Motor neuron (in vitro differentiated cells): ENCODE measurements around the gene PARP14. TPM values are rescaled to one million over a fixed set of nuclear protein-coding genes. Genes with fewer than 3 reads are reported as not detected.
"Not testable (repeated sequence)": the region's sequence is repeated elsewhere in the genome, so short reads cannot be mapped to it uniquely, and the experiment has no call there.

Experiments
- ATAC-seq, 8 experiments: fragments of 200-7000 bp; cut with Tn5 transposase; replicated peaks in 6 of 8; 2 replicates each; pipeline ENCODE4 v1.8.0; 2021; ENCODE audit warnings: mild to moderate bottlenecking in 8 of 8, moderate library complexity in 8 of 8
- H3K27ac ChIP-seq, 2 donors: fragments of 250-450 bp; sonication (Bioruptor Pico); 2 replicates each; pipeline ENCODE4 v1.9.0; 2021; ENCODE audit warnings: antibody characterized with exemption in 2 of 2, mild to moderate bottlenecking in 2 of 2, moderate library complexity in 1 of 2
- H3K4me1 ChIP-seq, 2 donors: fragments of 250-450 bp; sonication (Bioruptor Pico); replicated peaks in 1 of 2; 2 replicates each; pipeline ENCODE4 v1.6.1; 2021; ENCODE audit warnings: antibody characterized with exemption in 2 of 2, mild to moderate bottlenecking in 2 of 2, moderate library complexity in 1 of 2
- H3K4me3 ChIP-seq, 5 donors: fragments of 250-450 bp; sonication (Bioruptor Pico); 2 replicates each; pipeline ENCODE4 v1.9.0; 2021; ENCODE audit warnings: antibody characterized with exemption in 5 of 5, mild to moderate bottlenecking in 5 of 5, moderate library complexity in 4 of 5
- WGBS, 10 experiments: fragments of 450-650 bp; shearing (Covaris generic); methylation state at CpG; one replicate each; pipeline ENCODE4 v1.0.0; 2022; 5-methylcytosine and 5-hydroxymethylcytosine counted together
- in situ Hi-C, 9 experiments: fragments of 400-800 bp; cut with MboI; loops; one replicate each; pipeline ENCODE4 v1.15.0; 2021; ENCODE audit warnings: low sequenced_read_pairs in 9 of 9, low pct_unique_long_range_greater_than_20kb in 2 of 9; ENCODE audit not compliant: unreplicated experiment in 9 of 9
- total RNA-seq, 8 experiments: library from RNA; unstranded; fragments of 300-600 nt; gene quantifications; 2 replicates each; pipeline versions ENCODE4 v1.2.3 to v1.2.4, GENCODE V29; 2022

PARP14 gene
- total RNA-seq, 8 experiments from 2014 or later = 0.49 to 75.3 (median 18.3) TPM

DNA sequence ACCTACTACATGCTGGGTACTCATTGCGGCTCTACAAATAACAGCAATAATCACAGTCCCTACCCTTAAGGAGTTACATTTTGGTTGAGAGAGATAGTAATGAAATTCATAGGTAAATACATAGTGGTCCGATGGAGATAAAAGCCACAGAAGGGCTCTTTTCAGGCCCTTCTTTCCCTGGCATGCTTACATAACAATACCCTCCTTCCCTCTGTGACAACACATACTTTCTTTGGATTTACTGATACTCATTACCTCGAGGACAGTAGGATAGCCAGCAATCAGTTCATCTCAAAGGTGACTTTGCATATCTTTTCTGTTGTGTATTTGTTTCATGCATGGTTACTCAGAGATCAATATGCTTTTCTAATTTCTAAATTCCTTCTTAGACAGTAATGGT, 58.5 kb downstream of the PARP14 start:
- in situ Hi-C loops = no loop called here
- 39 to 100% (median 58%) methylated on average over 1 to 3 of the region's 3 CpGs; no CpG with 5 or more reads in 2 of the 10 experiments for WGBS, 10 experiments
- Histone ChIP-seq H3K4me1 (no peaks in the 10 kb centered on the region), H3K27ac (no peak overlapping the region), H3K4me3 (no peak overlapping the region)
- no peak for ATAC-seq

- no peak overlapping the region for H3K27ac ChIP-seq
- H3K4me3 ChIP-seq = no peak overlapping the region
- ATAC-seq = no peak
- no peaks in the 10 kb centered on the region for H3K4me1 ChIP-seq
- in situ Hi-C loops = no loop called here
These were observed 61.6 kb downstream of the PARP14 start for GRCh38 chr3:122742234-122742633.

- no peak for ATAC-seq
- Histone ChIP-seq H3K27ac (no peak overlapping the region), H3K4me1 (no peaks in the 10 kb centered on the region), H3K4me3 (no peak overlapping the region)
- WGBS, 10 experiments = 72 to 100% (median 88%) methylated on average over 1 to 4 of the region's 4 CpGs
- in situ Hi-C loops = no loop called here
These were observed 63.0 kb downstream of the PARP14 start for GRCh38 chr3:122743581-122744120.

- no peaks in the 10 kb centered on the region for H3K4me1 ChIP-seq
- H3K4me3 ChIP-seq = peak overlapping the region in 2 of 5 donors; percentile 15 to 28
- ATAC-seq = peak in 7 of 8 experiments; percentile 54 to 86 (median 81)
- WGBS, 10 experiments = 60 to 100% (median 95%) methylated on average over 1 to 4 of the region's 4 CpGs; no CpG with 5 or more reads in 3 of the 10 experiments
- in situ Hi-C loops = no loop called here
- H3K27ac ChIP-seq = no peak overlapping the region
These were observed 64.9 kb downstream of the PARP14 start for GRCh38 chr3:122745369-122746021.

DNA sequence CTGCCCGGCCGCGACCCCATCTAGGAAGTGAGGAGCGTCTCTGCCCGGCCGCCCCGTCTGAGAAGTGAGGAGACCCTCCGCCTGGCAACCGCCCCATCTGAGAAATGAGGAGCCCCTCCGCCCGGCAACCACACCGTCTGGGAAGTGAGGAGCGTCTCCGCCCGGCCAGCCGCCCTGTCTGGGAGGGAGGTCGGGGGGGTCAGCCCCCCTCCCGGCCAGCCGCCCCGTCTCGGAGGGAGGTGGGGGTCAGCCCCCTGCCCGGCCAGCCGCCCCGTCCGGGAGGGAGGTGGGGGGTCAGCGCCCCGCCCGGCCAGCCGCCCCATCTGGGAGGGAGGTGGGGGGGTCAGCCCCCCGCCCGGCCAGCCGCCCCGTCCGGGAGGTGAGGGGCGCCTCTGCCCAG, 66.7 kb downstream of the PARP14 start:
- H3K27ac ChIP-seq, H3K4me1 ChIP-seq, in situ Hi-C loops, ATAC-seq, H3K4me3 ChIP-seq: not testable (repeated sequence)
- WGBS, 10 experiments = no CpG with 5 or more reads among the region's 35 CpGs

DNA sequence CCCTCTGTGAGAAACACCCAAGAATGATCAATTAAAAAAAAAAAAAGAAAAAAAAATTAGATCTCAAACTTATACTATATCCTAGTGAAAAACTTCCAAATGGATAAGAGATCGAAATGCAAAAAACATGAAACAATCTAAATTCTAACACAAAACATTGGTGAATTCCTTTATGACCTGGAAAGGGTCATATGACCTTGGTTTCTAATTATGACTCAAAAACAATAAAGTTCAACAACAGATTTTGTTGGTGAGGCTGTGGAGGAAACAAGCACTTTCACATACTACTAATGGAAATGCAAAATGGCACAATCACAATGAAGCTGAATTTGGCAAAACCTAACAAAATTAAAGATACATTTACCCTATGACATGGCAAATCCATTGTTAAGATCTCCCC, 67.7 kb downstream of the PARP14 start:
- no peak overlapping the region for H3K27ac ChIP-seq
- in situ Hi-C loops = no loop called here
- no peak overlapping the region for H3K4me3 ChIP-seq
- no peaks in the 10 kb centered on the region for H3K4me1 ChIP-seq
- 88 to 100% (median 100%) methylated on average over 1 of the region's 1 CpG; no CpG with 5 or more reads in 2 of the 10 experiments for WGBS, 10 experiments
- no peak for ATAC-seq

GRCh38 chr3:122754929-122755328, 74.3 kb downstream of the PARP14 start:
- peak in 3 of 8 experiments; percentile 10 to 23 (median 21) for ATAC-seq
- Histone ChIP-seq H3K27ac (no peak overlapping the region), H3K4me3 (no peak overlapping the region), H3K4me1 (no peaks in the 10 kb centered on the region)
- in situ Hi-C loops = no loop called here
- 58 to 100% (median 87%) methylated on average over 1 to 5 of the region's 5 CpGs for whole genome bisulfite sequencing, 10 experiments

DNA sequence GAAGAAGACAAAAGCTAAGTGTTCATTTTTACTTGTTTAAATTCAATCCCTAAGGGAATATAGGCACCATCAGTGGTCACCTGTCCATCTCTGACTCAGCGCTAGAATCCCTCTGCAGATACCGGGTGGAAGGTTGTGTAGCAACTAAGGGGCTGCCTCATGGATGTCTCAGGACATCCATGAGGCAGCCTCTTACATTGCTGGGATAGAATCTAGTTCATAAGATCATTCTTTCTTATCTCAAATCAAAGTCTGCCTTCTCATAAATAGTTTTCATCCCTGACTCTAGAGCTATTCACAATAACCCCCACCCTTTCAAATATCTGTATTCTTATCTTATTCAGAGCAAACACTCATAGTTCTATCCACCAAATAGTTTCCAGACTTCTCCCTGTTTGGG, 74.9 kb downstream of the PARP14 start:
- Histone ChIP-seq H3K27ac (no peak overlapping the region), H3K4me1 (no peaks in the 10 kb centered on the region), H3K4me3 (no peak overlapping the region)
- in situ Hi-C loops = no loop called here
- no peak for ATAC-seq
- WGBS, 10 experiments = 83 to 100% (median 100%) methylated on average over 1 to 2 of the region's 2 CpGs; no CpG with 5 or more reads in 1 of the 10 experiments

DNA sequence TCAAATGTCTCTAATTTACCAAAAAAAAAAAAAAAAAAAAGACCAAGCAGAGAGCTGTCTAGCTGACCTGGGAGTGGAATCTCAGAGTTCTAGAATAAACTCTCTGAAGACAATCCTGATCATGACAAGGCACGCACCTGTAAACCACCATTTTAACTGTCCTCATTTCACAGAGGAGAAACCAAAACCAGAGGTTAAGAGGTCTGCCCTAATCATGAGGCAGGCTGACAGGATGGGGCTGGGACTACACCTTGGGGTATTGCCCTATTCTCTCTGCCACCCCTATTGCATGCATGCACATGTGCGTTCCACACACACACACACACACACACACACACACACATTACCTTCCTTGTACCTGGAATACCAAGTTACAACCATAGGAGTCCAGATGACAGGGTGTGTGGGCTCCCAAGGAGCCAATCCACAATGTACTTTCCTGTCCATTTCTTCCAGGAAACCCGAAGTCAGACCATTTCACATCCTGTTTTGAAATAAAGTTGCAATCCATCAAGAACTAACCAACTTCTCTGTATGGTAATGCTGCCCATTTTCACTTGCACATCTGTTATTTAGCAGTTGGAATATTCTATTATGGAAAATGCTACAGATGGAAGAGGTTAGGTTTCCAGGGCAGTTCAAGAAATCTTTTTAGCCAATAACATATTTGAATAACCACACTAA, 78.4 kb downstream of the PARP14 start:
- Histone ChIP-seq H3K27ac (no peak overlapping the region), H3K4me1 (no peaks in the 10 kb centered on the region), H3K4me3 (no peak overlapping the region)
- 0 to 83% (median 10%) methylated on average over 1 to 2 of the region's 3 CpGs; no CpG with 5 or more reads in 6 of the 10 experiments for WGBS, 10 experiments
- ATAC-seq = peak in 3 of 8 experiments; percentile 91 to 93 (median 92)
- in situ Hi-C loops = no loop called here

- no peak overlapping the region for H3K27ac ChIP-seq
- WGBS, 10 experiments = 50 to 100% (median 66%) methylated on average over 1 to 3 of the region's 3 CpGs; no CpG with 5 or more reads in 3 of the 10 experiments
These were observed 80.0 kb downstream of the PARP14 start for GRCh38 chr3:122760453-122761271.

GRCh38 chr3:122766430-122766829, 85.8 kb downstream of the PARP14 start:
- no peak overlapping the region for H3K4me3 ChIP-seq
- no peak for ATAC-seq
- H3K27ac ChIP-seq = no peak overlapping the region
- in situ Hi-C loops = no loop called here
- 83 to 100% (median 98%) methylated on average over 1 to 3 of the region's 3 CpGs for WGBS, 10 experiments
- no peaks in the 10 kb centered on the region for H3K4me1 ChIP-seq

More at GRCh38 chr3:122760453-122761271, 80.0 kb downstream of the PARP14 start:
- no peaks in the 10 kb centered on the region for H3K4me1 ChIP-seq
- ATAC-seq = peak in 1 of 8 experiments; percentile 24
- H3K4me3 ChIP-seq = no peak overlapping the region
- in situ Hi-C loops = no loop called here

DNA sequence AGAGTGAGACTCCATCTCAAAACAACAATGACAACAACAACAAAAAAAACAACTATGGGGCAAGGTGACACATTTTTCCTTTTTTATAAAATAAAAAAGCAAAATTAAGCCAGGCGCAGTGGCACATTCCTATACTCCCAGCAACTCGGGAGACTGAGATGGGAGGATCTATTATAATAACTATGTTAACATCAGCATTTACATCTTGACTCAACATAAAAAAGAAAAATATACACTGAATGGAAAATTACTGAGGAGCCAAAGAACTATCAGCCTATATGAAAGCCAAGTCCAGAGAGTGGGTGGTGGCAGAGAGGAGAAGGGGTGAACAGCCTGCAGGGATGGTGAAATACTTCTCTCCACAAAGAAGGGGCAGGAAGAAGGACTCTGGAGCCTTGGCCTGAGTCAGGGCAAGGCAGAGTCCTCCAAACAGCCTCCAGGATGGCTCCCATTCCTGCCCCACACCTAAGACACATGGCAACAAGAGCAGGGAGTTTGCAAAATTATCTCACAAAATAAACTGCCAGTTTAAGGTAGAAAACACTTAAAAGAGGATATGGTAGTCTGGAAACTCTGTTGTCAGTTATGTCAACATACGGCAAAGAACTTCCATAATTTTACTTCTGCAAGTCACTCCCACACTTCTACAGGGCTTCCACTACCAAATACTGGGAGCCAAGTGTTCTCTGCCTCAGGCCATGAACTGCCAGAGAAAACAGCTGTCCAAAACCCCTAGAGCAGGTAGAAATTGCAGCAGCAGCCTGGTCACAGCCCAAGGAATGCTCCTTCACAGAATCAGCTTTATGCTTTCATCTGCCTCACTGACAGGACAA, 87.1 kb downstream of the PARP14 start:
- H3K27ac ChIP-seq = no peak overlapping the region
- no peaks in the 10 kb centered on the region for H3K4me1 ChIP-seq
- no peak overlapping the region for H3K4me3 ChIP-seq
- WGBS, 10 experiments = 11 to 100% (median 83%) methylated on average over 1 to 3 of the region's 3 CpGs; no CpG with 5 or more reads in 3 of the 10 experiments
- ATAC-seq = peak in 3 of 8 experiments; percentile 59 to 83 (median 61)
- in situ Hi-C loops = no loop called here
